K562 (cell line): ENCODE measurements around the gene COQ5. TPM values are rescaled to one million over a fixed set of nuclear protein-coding genes. Genes with fewer than 3 reads are reported as not detected.

Source experiments
- ATAC-seq: fragments of 200-7000 bp; cut with Tn5 transposase; 3 replicates; pipeline ENCODE4 v1.9.1; 2020; ENCODE audit warnings: moderate library complexity
- BruUV-seq: library from RNA; stranded (reverse); fragments of 400-500 nt; replicated peaks from 2 replicates; lab custom pipeline; 2021; lab: Mats Ljungman, UMichigan
- CTCF ChIA-PET: fragments of 300-600 bp; formaldehyde crosslinking; extraction: SDS; loops from one replicate; lab custom pipeline; 2021; ENCODE audit warnings: low intra/inter-chr PET ratio; lab: Yijun Ruan, JAX
- POLR2A ChIA-PET: fragments of 300-600, 350-650 bp; sonication (Branson Sonifier 250); formaldehyde crosslinking; extraction: SDS; loops from one replicate; lab custom pipeline; 2021; ENCODE audit warnings: antibody characterized with exemption, inconsistent platforms; lab: Yijun Ruan, JAX
- DNase-seq, 4 experiments: peaks; one replicate each; pipeline versions ENCODE4 v3.0.0 to v3.0.0-alpha.2; 2011 to 2018; ENCODE audit warnings: low spot score in 3 of 4, mixed read lengths in 3 of 4; ENCODE audit errors: extremely low read depth in 1 of 4
- FAIRE-seq: peaks from 2 replicates; lab custom pipeline; 2011; peaks lifted over from hg19 to GRCh38; lab: Jason Lieb, UNC
- H2AFZ ChIP-seq: 2 replicates; pipeline ENCODE4 v1.6.0; 2011; ENCODE audit warnings: low read depth, low read length, control low read depth, inconsistent platforms
- H3K27ac ChIP-seq: fragments of 200-600 bp; 3 replicates; pipeline ENCODE4 v1.8.0; 2011; ENCODE audit warnings: low read depth, mild to moderate bottlenecking, control low read depth, inconsistent platforms, low read length, moderate library complexity, mixed read lengths; ENCODE audit errors: extremely low read depth
- H3K27me3 ChIP-seq, 2 experiments: fragments of 300-600 bp in 1 of 2; 2 replicates in 1 of 2; 3 replicates in 1 of 2; pipeline versions ENCODE4 v1.6.0 to v1.8.0; 2011; ENCODE audit warnings: inconsistent platforms in 2 of 2, low read length in 2 of 2, mild to moderate bottlenecking in 1 of 2, mixed read lengths in 1 of 2, moderate library complexity in 1 of 2; ENCODE audit not compliant: control insufficient read depth in 2 of 2, insufficient read depth in 2 of 2
- H3K36me3 ChIP-seq: fragments of 300-600 bp; 3 replicates; pipeline ENCODE4 v1.8.0; 2011; ENCODE audit warnings: mild to moderate bottlenecking, low read length, inconsistent platforms; ENCODE audit not compliant: control insufficient read depth, insufficient read depth
- H3K4me1 ChIP-seq, 2 experiments: fragments of 200-600 bp in 1 of 2; replicated peaks in 1 of 2; 2 replicates in 1 of 2; 3 replicates in 1 of 2; pipeline versions ENCODE4 v1.5.1 to v1.8.0; 2011; ENCODE audit warnings: inconsistent platforms in 2 of 2, low read length in 2 of 2, mild to moderate bottlenecking in 1 of 2, mixed read lengths in 1 of 2, moderate library complexity in 1 of 2; ENCODE audit not compliant: control insufficient read depth in 2 of 2, insufficient read depth in 2 of 2
- H3K4me2 ChIP-seq: 2 replicates; pipeline ENCODE4 v1.6.1; 2011; ENCODE audit warnings: low read length, control low read depth, inconsistent platforms, mixed read lengths; ENCODE audit not compliant: insufficient read depth
- H3K4me3 ChIP-seq: fragments of 200-600 bp; sonication (generic), shearing (Covaris generic); 2 replicates; pipeline ENCODE4 v1.5.1; 2016; ENCODE audit warnings: control low read depth, inconsistent platforms
- H3K79me2 ChIP-seq: fragments of 200-600 bp; 3 replicates; pipeline ENCODE4 v1.8.0; 2011; ENCODE audit warnings: low read length, inconsistent platforms; ENCODE audit not compliant: control insufficient read depth, insufficient read depth
- H3K9ac ChIP-seq, 2 experiments: 2 replicates each; pipeline versions ENCODE4 v1.6.0 to v1.6.1; 2011; ENCODE audit warnings: low read depth in 2 of 2, low read length in 2 of 2, control low read depth in 1 of 2, inconsistent platforms in 1 of 2, mild to moderate bottlenecking in 1 of 2, mixed read lengths in 1 of 2; ENCODE audit not compliant: insufficient read depth in 1 of 2
- H3K9me1 ChIP-seq: one replicate; pipeline ENCODE4 v1.6.0; 2011; ENCODE audit warnings: inconsistent platforms, mild to moderate bottlenecking, low read length, moderate library complexity; ENCODE audit not compliant: control insufficient read depth, insufficient read depth
- H3K9me3 ChIP-seq: replicated peaks from 2 replicates; pipeline ENCODE4 v1.5.1; 2011; ENCODE audit warnings: low read depth, low read length, inconsistent platforms; ENCODE audit not compliant: control insufficient read depth, insufficient read depth
- H4K20me1 ChIP-seq: replicated peaks from 2 replicates; pipeline ENCODE4 v1.6.1; 2011; ENCODE audit warnings: low read length, inconsistent platforms, mixed read lengths; ENCODE audit not compliant: control insufficient read depth, insufficient read depth
- CBFB ChIP-seq: sonication (generic); formaldehyde crosslinking; IDR thresholded peaks from 2 replicates; pipeline ENCODE4 v1.4.0; 2020; ENCODE audit warnings: mild to moderate bottlenecking, missing genetic modification reagents
- CGGBP1 ChIP-seq: fragments of 250-450 bp; sonication (Bioruptor Pico); IDR thresholded peaks from 2 replicates; pipeline ENCODE4 v1.9.0; 2021; ENCODE audit warnings: mild to moderate bottlenecking
- ETV5 ChIP-seq: sonication (generic); formaldehyde crosslinking; IDR thresholded peaks from 2 replicates; pipeline ENCODE4 v1.4.0; 2020; ENCODE audit warnings: low read depth, mild to moderate bottlenecking, missing genetic modification reagents
- GATA2 ChIP-seq: sonication (generic); formaldehyde crosslinking; IDR thresholded peaks from 2 replicates; pipeline ENCODE4 v1.4.0; 2020; ENCODE audit warnings: mild to moderate bottlenecking, missing genetic modification reagents
- HMBOX1 ChIP-seq: sonication (generic); IDR thresholded peaks from 2 replicates; pipeline ENCODE4 v1.6.1; 2016
- SIRT6 ChIP-seq: IDR thresholded peaks from one replicate; pipeline ENCODE4 v1.6.1; 2012; ENCODE audit warnings: low read depth, mild to moderate bottlenecking, control low read depth, inconsistent platforms, low read length, moderate library complexity
- THRAP3 ChIP-seq: fragments of 450-650 bp; IDR thresholded peaks from 2 replicates; pipeline ENCODE4 v1.6.1; 2016; ENCODE audit warnings: mild to moderate bottlenecking, inconsistent platforms, borderline replicate concordance
- ZNF318 ChIP-seq, 2 experiments: fragments of 450-650 bp; IDR thresholded peaks; 2 replicates each; pipeline ENCODE4 v1.6.1; 2016; ENCODE audit warnings: mild to moderate bottlenecking in 2 of 2, borderline replicate concordance in 1 of 2, low read depth in 1 of 2, moderate library complexity in 1 of 2
- ZNF589 ChIP-seq: fragments of 200-800 bp; sonication (Bioruptor generic); IDR thresholded peaks from 2 replicates; pipeline ENCODE4 v1.6.1; 2016; ENCODE audit warnings: low read depth, missing genetic modification characterization, missing compliant biosample characterization
- ZNF695 ChIP-seq: fragments of 450-650 bp; formaldehyde crosslinking; IDR thresholded peaks from 2 replicates; pipeline ENCODE4 v1.4.0; 2020; ENCODE audit warnings: mild to moderate bottlenecking, moderate library complexity
- WGBS: fragments of 100-300 bp; shearing (Covaris generic); methylation state at CpG from one replicate; pipeline ENCODE4 v1.1.6; 2016; ENCODE audit warnings: low coverage, mixed read lengths; ENCODE audit not compliant: insufficient coverage; ENCODE audit errors: missing lambda C conversion rate; 5-methylcytosine and 5-hydroxymethylcytosine counted together
- in situ Hi-C: fragments of 300-500 bp; cut with MboI; formaldehyde crosslinking; loops from 4 replicates; pipeline ENCODE4 v1.15.0; 2018; ENCODE audit warnings: inconsistent platforms, mixed read lengths
- intact Hi-C: fragments of 100-400 bp; cut with micrococcal nuclease; formaldehyde crosslinking; loops from 2 replicates; pipeline ENCODE4 v1.14.2; 2022
- polyA plus RNA-seq, 8 experiments: library from polyadenylated mRNA; depleted of rRNA in 4 of 8; stranded (reverse) in 5 of 8; unstranded in 3 of 8; fragments of >200 nt; fragmentation: Nextera tagmentation in 2 of 8; fragmentation: Illumina TruSeq in 1 of 8; extraction: Ambion mirVana in 2 of 8; extraction: Trizol in 1 of 8; gene quantifications; 2 replicates each; pipeline versions ENCODE4 v1.2.1 to v1.2.3, GENCODE V29; 2011 to 2014; ENCODE audit warnings: inconsistent platforms in 1 of 8, missing spikeins in 1 of 8
- total RNA-seq, 7 experiments: library from RNA; depleted of rRNA in 6 of 7; stranded (reverse); fragments of >200 nt in 6 of 7; fragmentation: Illumina TruSeq in 2 of 7; extraction: Trizol in 2 of 7; gene quantifications; 2 replicates each; pipeline versions ENCODE4 v1.2.1 to v1.2.3, GENCODE V29; 2011 to 2021; ENCODE audit warnings: low replicate concordance in 1 of 7

The COQ5 gene
- total and polyA plus RNA-seq, 9 of the 15 experiments (the other 6 are each of a cell fraction or from before 2014, with no cell fraction given), result 19.2 to 59.7 (median 30.4) TPM

- Histone ChIP-seq H3K4me3 (peak overlapping the region; percentile 99; the same call in 1 of the 2 replicates), H3K9me1 (no peaks in the 10 kb centered on the region), H3K27ac (no peak overlapping the region), H3K4me1 (peaks cover 34 to 49% of the 10 kb centered on the region in 2 experiments), H3K79me2 (peaks cover 64% of the 10 kb centered on the region), H3K36me3 (peaks cover 41% of the 10 kb centered on the region), H3K9me3 (no peaks in the 10 kb centered on the region), H3K27me3 (no peaks in the 10 kb centered on the region), H3K4me2 (peak overlapping the region; percentile 98), H2AFZ (no peak overlapping the region), H3K9ac (peak overlapping the region; percentile 54 to 91; a peak in 3 of 4 replicates), H4K20me1 (peaks cover 59% of the 10 kb centered on the region)
- BruUV-seq, result no TSS peak
- 58% methylated on average over 12 of the region's 13 CpGs for WGBS
- in situ Hi-C loops, result no loop called here
- no peak for FAIRE-seq
- DNase-seq, result peak in 1 of 4 experiments; percentile 21
- ChIA-PET CTCF (no interaction called here), POLR2A (interaction anchor here (0.8 to 1.6 kb wide), 4 partner anchors 10 to 41 kb away, joined by 3 read pairs; no protein-coding TSS in a partner anchor)
- no peak for ATAC-seq
- intact Hi-C loops, result no loop called here
- TF ChIP-seq CBFB (no peak), ZNF589 (CRISPR knock-in tag) (no peak), THRAP3 (no peak), SIRT6 (no peak), HMBOX1 (peak; percentile 88), ETV5 (CRISPR knock-in tag) (no peak), GATA2 (CRISPR knock-in tag) (0 out of 2 replicates have a peak, but pooled peaks have one; percentile 36), ZNF695 (no peak), ZNF318 (IDR thresholded peaks at IDR 0.05; ENCODE audit: borderline replicate concordance in 1 of 2, low read depth in 1 of 2) (no peak), CGGBP1 (CRISPR knock-in tag) (no peak)
These were observed 7.3 kb upstream of the COQ5 start for GRCh38 chr12:120536064-120536791.
